Sigmoid colon (tissue), 4 donors: ENCODE measurements around the gene ARL4C.

Experiments
- CTCF ChIP-seq, 4 experiments: fragments of 450-650 bp in 3 of 4; fragments of 200-600 bp in 1 of 4; IDR thresholded peaks; one replicate each; pipeline ENCODE4 v1.5.1; 2016 to 2019; ENCODE audit warnings: antibody characterized with exemption in 4 of 4, mild to moderate bottlenecking in 3 of 4, moderate library complexity in 2 of 4
- EP300 ChIP-seq, 4 donors: sonication (generic); formaldehyde crosslinking; IDR thresholded peaks; one replicate each; pipeline ENCODE4 v1.6.1; 2017; ENCODE audit warnings: antibody characterized with exemption in 4 of 4
- POLR2A ChIP-seq, 2 donors: fragments of 450-650 bp; IDR thresholded peaks; one replicate each; pipeline ENCODE4 v1.6.1; 2016; ENCODE audit warnings: antibody characterized with exemption in 2 of 2, mild to moderate bottlenecking in 2 of 2, moderate library complexity in 2 of 2
- POLR2AphosphoS5 ChIP-seq, 4 donors: sonication (generic); formaldehyde crosslinking; IDR thresholded peaks; one replicate each; pipeline ENCODE4 v1.6.1; 2017; ENCODE audit warnings: antibody characterized with exemption in 4 of 4

GRCh38 chr2:234537929-234538328 is 41.0 kb upstream of the ARL4C start:
- TF ChIP-seq POLR2A (IDR thresholded peaks at IDR 0.05) (no peak), CTCF (IDR thresholded peaks at IDR 0.05) (no peak), POLR2AphosphoS5 (IDR thresholded peaks at IDR 0.05) (no peak), EP300 (IDR thresholded peaks at IDR 0.05) (no peak)
